Body of pancreas (tissue), 4 donors: ENCODE results near the gene DUOXA1. TPM values are rescaled to one million over a fixed set of nuclear protein-coding genes. Genes with fewer than 3 reads are reported as not detected.

Experiments
- ATAC-seq: fragments of 150-250 bp; one replicate; pipeline ENCODE4 v1.9.1; 2016
- DNase-seq, 4 donors: peaks; one replicate each; pipeline ENCODE4 v3.0.0-alpha.2; 2019
- H3K27ac ChIP-seq, 4 donors: fragments of 200-600 bp; sonication (generic); 1 replicate in 3 of 4; 2 replicates in 1 of 4; pipeline versions ENCODE4 v1.5.1 to v1.6.1; 2016 to 2019; ENCODE audit warnings: mild to moderate bottlenecking in 1 of 4, mixed read lengths in 1 of 4, moderate library complexity in 1 of 4
- H3K27me3 ChIP-seq, 2 donors: fragments of 200-600 bp; sonication (generic); one replicate each; pipeline ENCODE4 v1.6.0; 2016; ENCODE audit warnings: mild to moderate bottlenecking in 1 of 2
- H3K36me3 ChIP-seq, 2 donors: fragments of 200-600 bp; sonication (generic); replicated peaks in 1 of 2; 2 replicates each; pipeline ENCODE4 v1.5.1; 2016; ENCODE audit warnings: low read depth in 2 of 2; ENCODE audit not compliant: insufficient read depth in 1 of 2
- H3K4me1 ChIP-seq: fragments of 200-600 bp; sonication (generic); one replicate; pipeline ENCODE4 v1.6.0; 2016
- H3K4me3 ChIP-seq, 2 donors: fragments of 200-600 bp; sonication (generic); 1 replicate in 1 of 2; 2 replicates in 1 of 2; pipeline ENCODE4 v1.5.1; 2016 to 2019
- H3K9me3 ChIP-seq, 3 donors: fragments of 200-600 bp; sonication (generic); 1 replicate in 2 of 3; 2 replicates in 1 of 3; pipeline ENCODE4 v1.5.1; 2016
- CTCF ChIP-seq, 7 experiments: fragments of 450-650 bp in 4 of 7; fragments of 200-600 bp in 3 of 7; sonication (generic) in 3 of 7; IDR thresholded peaks; one replicate each; pipeline ENCODE4 v1.5.1; 2016 to 2019; ENCODE audit warnings: antibody characterized with exemption in 7 of 7
- POLR2A ChIP-seq, 3 donors: fragments of 450-650 bp; IDR thresholded peaks; one replicate each; pipeline ENCODE4 v1.6.1; 2016; ENCODE audit warnings: antibody characterized with exemption in 3 of 3, mild to moderate bottlenecking in 2 of 3
- WGBS, 2 donors: methylation state at CpG; one replicate each; pipeline ENCODE4 v1.1.5; 2017; 5-methylcytosine and 5-hydroxymethylcytosine counted together
- intact Hi-C: fragments of 100-400 bp; cut with DNase I; formaldehyde crosslinking; loops from one replicate; pipeline ENCODE4 v1.15.1; 2023
- total RNA-seq, 2 donors: library from RNA; depleted of rRNA; stranded (reverse); fragments of >200 nt; gene quantifications; one replicate each; pipeline ENCODE4 v1.1.0, GENCODE V29; 2016

DUOXA1 gene
- total RNA-seq, 2 donors from 2014 or later: not detected

- TF ChIP-seq CTCF (IDR thresholded peaks at IDR 0.05): no peak
- TF ChIP-seq POLR2A (IDR thresholded peaks at IDR 0.05): no peak
- no peaks in the 10 kb centered on the region for H3K4me1 ChIP-seq
- no peak overlapping the region for H3K4me3 ChIP-seq
- no peaks in the 10 kb centered on the region for H3K27me3 ChIP-seq
- intact Hi-C loops: no loop called here
- ATAC-seq: no peak
- WGBS, 2 donors: 79 to 86% methylated on average over 5 to 7 of the region's 7 CpGs
- DNase-seq: no peak
- no peak overlapping the region for H3K27ac ChIP-seq
- no peaks in the 10 kb centered on the region for H3K9me3 ChIP-seq
- no peaks in the 10 kb centered on the region for H3K36me3 ChIP-seq
Measured at GRCh38 chr15:45156744-45157455, 27.2 kb upstream of the DUOXA1 start.

GRCh38 chr15:45155739-45156138, 26.1 kb upstream of the DUOXA1 start:
- ATAC-seq (no peak), DNase-seq (no peak)
- H3K4me1 ChIP-seq: no peaks in the 10 kb centered on the region
- TF ChIP-seq CTCF (IDR thresholded peaks at IDR 0.05) (no peak), POLR2A (IDR thresholded peaks at IDR 0.05) (no peak)
- no peak overlapping the region for H3K27ac ChIP-seq
- intact Hi-C loops: no loop called here
- no peaks in the 10 kb centered on the region for H3K9me3 ChIP-seq
- H3K4me3 ChIP-seq: no peak overlapping the region
- 73 to 94% methylated on average over 8 of the region's 8 CpGs for WGBS, 2 donors
- H3K36me3 ChIP-seq: no peaks in the 10 kb centered on the region
- no peaks in the 10 kb centered on the region for H3K27me3 ChIP-seq

GRCh38 chr15:45151998-45152828, 22.5 kb upstream of the DUOXA1 start:
- no peak for ATAC-seq
- 94 to 95% methylated on average over 36 of the region's 36 CpGs for WGBS, 2 donors

GRCh38 chr15:45150997-45151396, 21.3 kb upstream of the DUOXA1 start:
- no peak overlapping the region for H3K4me3 ChIP-seq
- DNase-seq (no peak), ATAC-seq (no peak)
- no peaks in the 10 kb centered on the region for H3K4me1 ChIP-seq
- no peak overlapping the region for H3K27ac ChIP-seq
- no peaks in the 10 kb centered on the region for H3K9me3 ChIP-seq
- no peaks in the 10 kb centered on the region for H3K36me3 ChIP-seq
- TF ChIP-seq POLR2A (IDR thresholded peaks at IDR 0.05): no peak
- no peak for TF ChIP-seq CTCF (IDR thresholded peaks at IDR 0.05)
- H3K27me3 ChIP-seq: no peaks in the 10 kb centered on the region
- intact Hi-C loops: no loop called here
- 80 to 92% methylated on average over 2 to 6 of the region's 6 CpGs for WGBS, 2 donors

More at GRCh38 chr15:45151998-45152828, 22.5 kb upstream of the DUOXA1 start:
- TF ChIP-seq POLR2A (IDR thresholded peaks at IDR 0.05) (no peak), CTCF (IDR thresholded peaks at IDR 0.05) (no peak)
- Histone ChIP-seq H3K36me3 (no peaks in the 10 kb centered on the region), H3K4me1 (no peaks in the 10 kb centered on the region), H3K9me3 (no peaks in the 10 kb centered on the region), H3K27ac (no peak overlapping the region), H3K4me3 (no peak overlapping the region), H3K27me3 (no peaks in the 10 kb centered on the region)
- intact Hi-C loops: no loop called here
- no peak for DNase-seq
